GM23338 (cell line): ENCODE data around the gene RAB9B. TPM values are rescaled to one million over a fixed set of nuclear protein-coding genes. Genes with fewer than 3 reads are reported as not detected.

Experiments used
- ATAC-seq: fragments of 200-7000 bp; cut with Tn5 transposase; 3 replicates; pipeline ENCODE4 v1.9.1; 2020
- DNase-seq: peaks from one replicate; pipeline ENCODE4 v3.0.0-alpha.2; 2015; ENCODE audit warnings: low spot score
- H2AFZ ChIP-seq: fragments of 200-600 bp; sonication (generic); 2 replicates; pipeline ENCODE4 v1.8.0; 2016; ENCODE audit warnings: antibody characterized with exemption, mild to moderate bottlenecking, moderate library complexity
- H3F3A ChIP-seq: fragments of 200-600 bp; sonication (generic); replicated peaks from 2 replicates; pipeline ENCODE4 v1.8.0; 2017; ENCODE audit warnings: antibody characterized with exemption, mixed run types, low read depth
- H3K27ac ChIP-seq: fragments of 200-600 bp; sonication (generic); 2 replicates; pipeline ENCODE4 v1.6.1; 2016; ENCODE audit warnings: low read depth
- H3K27me3 ChIP-seq: fragments of 200-600 bp; sonication (generic); 2 replicates; pipeline ENCODE4 v1.8.0; 2016; ENCODE audit warnings: mild to moderate bottlenecking, mixed run types, moderate library complexity; ENCODE audit not compliant: insufficient read depth
- H3K36me3 ChIP-seq: fragments of 200-600 bp; sonication (generic); 2 replicates; pipeline ENCODE4 v1.8.0; 2016; ENCODE audit warnings: mild to moderate bottlenecking; ENCODE audit not compliant: insufficient read depth
- H3K4me1 ChIP-seq: fragments of 200-600 bp; sonication (generic); 2 replicates; pipeline ENCODE4 v1.8.0; 2016; ENCODE audit warnings: mild to moderate bottlenecking, moderate library complexity; ENCODE audit not compliant: insufficient read depth
- H3K4me2 ChIP-seq: fragments of 200-600 bp; sonication (generic); 2 replicates; pipeline ENCODE4 v1.7.1; 2017; ENCODE audit warnings: mixed run types
- H3K4me3 ChIP-seq: fragments of 200-600 bp; sonication (generic); 2 replicates; pipeline ENCODE4 v1.6.1; 2016; ENCODE audit warnings: mixed run types
- H3K79me2 ChIP-seq: fragments of 200-600 bp; sonication (generic); replicated peaks from 2 replicates; pipeline ENCODE4 v1.8.0; 2017; ENCODE audit warnings: mild to moderate bottlenecking; ENCODE audit not compliant: insufficient read depth
- H3K9me2 ChIP-seq: fragments of 200-600 bp; sonication (generic); 2 replicates; pipeline ENCODE4 v1.8.0; 2017; ENCODE audit not compliant: insufficient read depth
- H4K20me1 ChIP-seq: fragments of 200-600 bp; sonication (generic); replicated peaks from 2 replicates; pipeline ENCODE4 v1.8.0; 2017; ENCODE audit warnings: mild to moderate bottlenecking; ENCODE audit not compliant: insufficient read depth
- H3K27ac Mint-ChIP-seq: 2 replicates; pipeline ENCODE4 v1.8.0; 2020; ENCODE audit warnings: inconsistent platforms, mild to moderate bottlenecking, moderate library complexity, mixed read lengths
- H3K27me3 Mint-ChIP-seq: 3 replicates; pipeline ENCODE4 v1.8.0; 2022; ENCODE audit warnings: low read depth, mild to moderate bottlenecking, moderate library complexity, mixed read lengths, inconsistent platforms; ENCODE audit not compliant: insufficient read depth, poor library complexity
- H3K36me3 Mint-ChIP-seq: 3 replicates; pipeline ENCODE4 v1.8.0; 2021; ENCODE audit warnings: low read depth, mild to moderate bottlenecking, inconsistent platforms, moderate library complexity, mixed read lengths
- H3K4me1 Mint-ChIP-seq: 3 replicates; pipeline ENCODE4 v1.8.0; 2020; ENCODE audit warnings: mild to moderate bottlenecking, inconsistent platforms, mixed read lengths
- H3K4me3 Mint-ChIP-seq: 3 replicates; pipeline ENCODE4 v1.8.0; 2021; ENCODE audit warnings: moderate library complexity, mild to moderate bottlenecking, inconsistent platforms, mixed read lengths
- H3K9me3 Mint-ChIP-seq: 3 replicates; pipeline ENCODE4 v1.8.0; 2020; ENCODE audit warnings: moderate library complexity, mild to moderate bottlenecking, inconsistent platforms, mixed read lengths
- CREB1 ChIP-seq: fragments of 250-450 bp; sonication (Bioruptor Pico); IDR thresholded peaks from 2 replicates; pipeline ENCODE4 v1.5.0; 2020; ENCODE audit warnings: low read depth, mild to moderate bottlenecking, moderate library complexity
- ETS1 ChIP-seq: IDR thresholded peaks from 2 replicates; pipeline ENCODE4 v1.6.1; 2016; ENCODE audit warnings: antibody characterized with exemption
- EZH2 ChIP-seq: fragments of 200-600 bp; sonication (generic); IDR thresholded peaks from one replicate; pipeline ENCODE4 v1.8.0; 2017; ENCODE audit warnings: antibody characterized with exemption, mild to moderate bottlenecking, low read depth; ENCODE audit not compliant: unreplicated experiment
- EZH2phosphoT487 ChIP-seq: fragments of 200-600 bp; sonication (generic); IDR thresholded peaks from one replicate; pipeline ENCODE4 v1.8.1; 2018; ENCODE audit warnings: antibody characterized with exemption; ENCODE audit not compliant: unreplicated experiment
- ZNF114 ChIP-seq: fragments of 250-450 bp; sonication (Bioruptor Pico); IDR thresholded peaks from 2 replicates; pipeline ENCODE4 v1.5.0; 2020; ENCODE audit warnings: mild to moderate bottlenecking, moderate library complexity
- ZNF462 ChIP-seq: fragments of 250-450 bp; sonication (Bioruptor Pico); IDR thresholded peaks from 2 replicates; pipeline ENCODE4 v1.5.0; 2020; ENCODE audit warnings: mild to moderate bottlenecking, moderate library complexity
- polyA plus RNA-seq: library from polyadenylated mRNA; unstranded; fragments of >200 nt; fragmentation: Nextera tagmentation; extraction: Ambion mirVana; gene quantifications from 2 replicates; pipeline ENCODE4 v1.2.1, GENCODE V29; 2016
- total RNA-seq: library from RNA; depleted of rRNA; stranded (reverse); fragments of >200 nt; shearing (Covaris generic); gene quantifications from 2 replicates; pipeline ENCODE4 v1.2.3, GENCODE V29; 2014

The RAB9B gene
- total and polyA plus RNA-seq, 2 experiments from 2014 or later, result 0.24 to 0.28 TPM

- no peak for TF ChIP-seq ZNF462 (CRISPR knock-in tag)
- TF ChIP-seq EZH2phosphoT487, result no peak
- no peak for TF ChIP-seq ZNF114
Observed at GRCh38 chrX:103793545-103793940, 38.5 kb downstream of the RAB9B start (continued).

- Mint-ChIP-seq H3K4me1 (peaks cover 4% of the 10 kb centered on the region; the same call in 1 of the 3 replicates), H3K36me3 (peaks cover 27% of the 10 kb centered on the region), H3K27ac (no peak overlapping the region), H3K27me3 (peaks cover 2% of the 10 kb centered on the region), H3K4me3 (no peak overlapping the region), H3K9me3 (no peaks in the 10 kb centered on the region)
- Histone ChIP-seq H4K20me1 (no peaks in the 10 kb centered on the region), H2AFZ (no peak overlapping the region), H3K4me3 (no peak overlapping the region), H3K4me1 (no peaks in the 10 kb centered on the region), H3F3A (no peaks in the 10 kb centered on the region), H3K27me3 (no peaks in the 10 kb centered on the region), H3K9me2 (no peaks in the 10 kb centered on the region), H3K27ac (peak overlapping the region; percentile 74), H3K36me3 (no peaks in the 10 kb centered on the region; the same call in 1 of the 2 replicates), H3K4me2 (no peak overlapping the region), H3K79me2 (no peaks in the 10 kb centered on the region)
- no peak for ATAC-seq
- no peak for DNase-seq
- TF ChIP-seq ETS1 (no peak), ZNF462 (CRISPR knock-in tag) (no peak), EZH2 (no peak), CREB1 (no peak)
Observed at GRCh38 chrX:103792916-103793544, 39.0 kb downstream of the RAB9B start.
